ENCODE measurements around the gene IZUMO1R. TPM values are rescaled to one million over a fixed set of nuclear protein-coding genes. Genes with fewer than 3 reads are reported as not detected.

Gene IZUMO1R
- not detected in 2 replicates for total RNA-seq

GRCh38 chr11:94303966-94304958 lies at the start of gene IZUMO1R:
IZUMO1R (plus strand) TSS chr11:94304580; CDS start chr11:94305637, 1,057 bp downstream.

Other genes with a start within 250 kb of the IZUMO1R start
- 37.7 and 39.9 TPM in 2 replicates for gene PANX1, start 175.7 kb upstream of the IZUMO1R start, total RNA-seq
- 0.07 TPM in 1 of 2 replicates, not detected in the other for gene GPR83, start 96.8 kb downstream of the IZUMO1R start, total RNA-seq
- 10.6 and 10.8 TPM in 2 replicates for gene MRE11, start 189.3 kb downstream of the IZUMO1R start, total RNA-seq
- gene ANKRD49, start 189.4 kb downstream of the IZUMO1R start, total RNA-seq, result 7.7 and 10.2 TPM in 2 replicates
- not detected in 2 replicates for gene C11orf97, start 207.9 kb downstream of the IZUMO1R start, total RNA-seq
- gene FUT4, start 239.3 kb downstream of the IZUMO1R start, total RNA-seq, result 2.0 and 2.4 TPM in 2 replicates

All from airway epithelial cell (primary cell).